Measurements from ENCODE around the gene MYCBP. TPM values are rescaled to one million over a fixed set of nuclear protein-coding genes. Genes with fewer than 3 reads are reported as not detected.
A peak's percentile ranks its signal among the peaks of the same experiment; 100 is the strongest.
"Not testable (repeated sequence)": the region's sequence is repeated elsewhere in the genome, so short reads cannot be mapped to it uniquely, and the experiment has no call there.

MYCBP gene
- total and polyA plus RNA-seq, 9 donors: 10.5 to 29.6 (median 23.6) TPM

DNA sequence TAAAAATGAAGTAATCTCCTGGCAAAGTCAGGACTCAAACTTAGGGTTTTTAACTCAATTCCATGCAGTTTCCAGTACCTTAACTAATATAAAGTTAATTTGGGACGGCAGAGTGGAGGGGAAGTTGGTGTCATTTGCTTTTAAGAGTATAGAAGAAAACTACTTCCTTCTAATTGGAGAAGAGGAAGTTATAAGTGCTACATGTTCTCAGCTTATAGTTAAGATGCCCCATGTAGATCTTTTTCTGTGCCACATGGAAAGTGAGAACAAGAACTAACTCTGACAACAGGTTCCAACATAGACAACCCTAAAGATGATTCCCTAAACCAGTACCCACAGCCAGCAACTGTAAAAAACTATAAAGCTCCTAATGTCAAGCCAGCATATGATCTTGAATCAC is 25.1 kb downstream of the MYCBP start:
- Histone ChIP-seq H3K36me3 (ENCODE audit: control insufficient read depth, insufficient read depth, low read length) (peaks cover 33% of the 10 kb centered on the region), H3K27ac (ENCODE audit: low read length) (no peak overlapping the region)
- WGBS (ENCODE audit: insufficient coverage): no CpG with 5 or more reads among the region's 1 CpG

DNA sequence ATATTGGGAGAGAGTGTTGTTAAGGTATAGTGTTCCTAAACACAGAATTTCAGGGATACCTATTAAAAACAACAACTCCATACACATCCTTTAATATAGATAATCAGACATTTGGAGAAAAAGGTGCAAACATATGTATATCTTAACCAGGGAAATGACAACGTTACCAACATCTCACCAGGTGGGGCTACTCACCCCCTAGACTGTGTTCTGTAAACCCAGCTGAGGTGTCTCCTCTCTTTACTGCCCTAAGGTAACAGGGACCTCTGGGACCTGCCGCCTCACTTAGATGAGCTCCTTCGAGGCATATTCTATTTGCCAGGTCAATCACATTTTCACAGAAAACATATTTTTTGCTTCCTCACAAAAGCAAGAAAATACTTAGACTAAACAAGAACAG is 26.9 kb downstream of the MYCBP start:
- Histone ChIP-seq H3K36me3 (ENCODE audit: control insufficient read depth, insufficient read depth, low read length) (peaks cover 39% of the 10 kb centered on the region), H3K27ac (ENCODE audit: low read length) (no peak overlapping the region), H3K4me1 (ENCODE audit: control insufficient read depth, insufficient read depth, low read length) (no peaks in the 10 kb centered on the region), H3K27me3 (ENCODE audit: control insufficient read depth, insufficient read depth, low read length) (no peaks in the 10 kb centered on the region), H3K9me3 (replicated peaks; ENCODE audit: control insufficient read depth, low read depth, low read length) (no peaks in the 10 kb centered on the region), H3K4me3 (ENCODE audit: low read length) (no peak overlapping the region)
- 81% methylated on average over 3 of the region's 3 CpGs for WGBS (ENCODE audit: insufficient coverage)
- DNase-seq: no peak

More for the DNA sequence above, 25.1 kb downstream of the MYCBP start:
- peak; percentile 27 for DNase-seq
- Histone ChIP-seq H3K4me3 (ENCODE audit: low read length) (no peak overlapping the region), H3K27me3 (ENCODE audit: control insufficient read depth, insufficient read depth, low read length) (no peaks in the 10 kb centered on the region), H3K9me3 (replicated peaks; ENCODE audit: control insufficient read depth, low read depth, low read length) (no peaks in the 10 kb centered on the region), H3K4me1 (ENCODE audit: control insufficient read depth, insufficient read depth, low read length) (no peaks in the 10 kb centered on the region)

DNA sequence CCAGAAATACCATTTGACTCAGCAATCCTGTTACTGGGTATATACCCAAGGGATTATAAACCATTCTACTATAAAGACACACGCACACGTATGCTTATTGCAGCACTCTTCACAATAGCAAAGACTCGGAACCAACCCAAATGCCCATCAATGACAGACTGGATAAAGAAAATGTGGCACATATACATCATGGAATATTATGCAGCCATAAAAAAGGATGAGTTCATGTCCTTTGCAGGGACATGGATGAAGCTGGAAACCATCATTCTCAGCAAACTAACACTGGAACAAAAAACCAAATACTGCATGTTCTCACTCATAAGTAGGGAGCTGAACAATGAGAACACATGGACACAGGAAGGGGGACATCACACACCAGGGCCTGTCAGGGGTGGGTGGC is 28.1 kb downstream of the MYCBP start:
- not testable (repeated sequence) for DNase-seq; H3K27me3 ChIP-seq (ENCODE audit: control insufficient read depth, insufficient read depth, low read length); H3K4me3 ChIP-seq (ENCODE audit: low read length); H3K4me1 ChIP-seq (ENCODE audit: control insufficient read depth, insufficient read depth, low read length); H3K9me3 ChIP-seq (replicated peaks; ENCODE audit: control insufficient read depth, low read depth, low read length); H3K27ac ChIP-seq (ENCODE audit: low read length)
- WGBS (ENCODE audit: insufficient coverage): no CpG with 5 or more reads among the region's 3 CpGs
- peaks cover 36% of the 10 kb centered on the region for H3K36me3 ChIP-seq (ENCODE audit: control insufficient read depth, insufficient read depth, low read length)

DNA sequence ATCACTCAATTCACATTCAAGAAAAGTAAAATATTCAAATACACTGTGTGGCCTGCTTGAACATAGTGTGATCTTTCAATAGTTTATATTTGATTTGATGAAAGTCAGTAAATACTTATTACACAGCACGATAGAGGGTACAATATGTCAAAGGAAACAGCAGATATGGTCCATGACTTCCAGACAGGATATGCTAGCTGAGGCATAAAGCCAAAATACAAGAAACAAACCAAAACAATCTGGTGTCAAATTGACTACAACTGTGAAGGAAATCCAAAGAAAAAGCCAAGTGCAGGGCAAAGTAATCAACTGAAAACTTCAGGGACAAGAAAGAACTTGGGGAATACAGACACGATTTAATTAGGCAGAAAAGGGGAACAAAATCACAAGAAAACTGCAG is 32.9 kb downstream of the MYCBP start:
- H3K4me1 ChIP-seq (ENCODE audit: control insufficient read depth, insufficient read depth, low read length): no peaks in the 10 kb centered on the region
- WGBS (ENCODE audit: insufficient coverage): 75% methylated on average over 1 of the region's 2 CpGs
- no peak overlapping the region for H3K4me3 ChIP-seq (ENCODE audit: low read length)
- H3K27ac ChIP-seq (ENCODE audit: low read length): no peak overlapping the region
- H3K27me3 ChIP-seq (ENCODE audit: control insufficient read depth, insufficient read depth, low read length): no peaks in the 10 kb centered on the region
- no peak for DNase-seq
- no peaks in the 10 kb centered on the region for H3K9me3 ChIP-seq (replicated peaks; ENCODE audit: control insufficient read depth, low read depth, low read length)
- peaks cover 36% of the 10 kb centered on the region for H3K36me3 ChIP-seq (ENCODE audit: control insufficient read depth, insufficient read depth, low read length)

DNA sequence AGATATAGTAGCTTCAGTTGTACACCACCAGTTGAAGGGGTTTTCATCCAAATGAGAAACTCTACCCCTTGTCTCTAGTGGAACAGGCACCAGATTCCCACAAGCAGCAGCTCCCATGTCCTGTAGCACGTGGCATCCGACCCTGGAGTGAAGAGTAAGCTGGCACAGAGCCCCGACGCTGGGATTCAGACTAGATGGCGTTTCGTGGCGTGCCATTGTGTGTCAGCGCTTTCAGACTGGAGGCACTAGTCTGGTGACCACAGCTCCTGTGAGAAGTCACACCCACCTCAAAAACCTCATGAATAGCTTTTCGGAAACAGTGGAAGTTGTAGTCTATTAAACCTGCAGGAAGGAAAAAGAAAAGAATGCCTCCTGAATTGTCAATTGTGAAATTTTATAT is 33.8 kb downstream of the MYCBP start:
- peaks cover 33% of the 10 kb centered on the region for H3K36me3 ChIP-seq (ENCODE audit: control insufficient read depth, insufficient read depth, low read length)
- no peaks in the 10 kb centered on the region for H3K4me1 ChIP-seq (ENCODE audit: control insufficient read depth, insufficient read depth, low read length)
- no peak overlapping the region for H3K27ac ChIP-seq (ENCODE audit: low read length)
- DNase-seq: peak; percentile 22
- H3K27me3 ChIP-seq (ENCODE audit: control insufficient read depth, insufficient read depth, low read length): no peaks in the 10 kb centered on the region
- H3K4me3 ChIP-seq (ENCODE audit: low read length): no peak overlapping the region
- no peaks in the 10 kb centered on the region for H3K9me3 ChIP-seq (replicated peaks; ENCODE audit: control insufficient read depth, low read depth, low read length)
- WGBS (ENCODE audit: insufficient coverage): 100% methylated on average over 2 of the region's 9 CpGs

DNA sequence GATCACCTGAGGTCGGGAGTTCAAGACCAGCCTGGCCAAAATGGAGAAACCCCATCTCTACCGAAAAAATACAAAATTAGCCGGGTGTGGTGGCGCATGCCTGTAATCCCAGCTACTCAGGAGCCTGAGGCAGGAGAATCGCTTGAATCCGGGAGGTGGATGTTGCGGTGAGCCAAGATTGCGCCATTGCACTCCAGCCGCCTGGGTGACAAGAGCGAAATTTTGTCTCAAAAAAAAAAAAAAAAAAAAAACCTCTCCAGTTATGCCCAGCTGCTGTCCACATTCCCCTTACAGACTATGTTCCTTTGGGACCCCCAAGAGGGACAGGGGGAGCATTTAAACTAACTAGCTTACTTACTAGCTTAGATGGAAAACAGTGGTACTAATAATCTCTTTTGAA is 36.8 kb downstream of the MYCBP start:
- H3K4me3 ChIP-seq (ENCODE audit: low read length); H3K4me1 ChIP-seq (ENCODE audit: control insufficient read depth, insufficient read depth, low read length); H3K27ac ChIP-seq (ENCODE audit: low read length); H3K27me3 ChIP-seq (ENCODE audit: control insufficient read depth, insufficient read depth, low read length); H3K9me3 ChIP-seq (replicated peaks; ENCODE audit: control insufficient read depth, low read depth, low read length); DNase-seq: not testable (repeated sequence)
- peaks cover 20% of the 10 kb centered on the region for H3K36me3 ChIP-seq (ENCODE audit: control insufficient read depth, insufficient read depth, low read length)
- WGBS (ENCODE audit: insufficient coverage): 99% methylated on average over 7 of the region's 10 CpGs

DNA sequence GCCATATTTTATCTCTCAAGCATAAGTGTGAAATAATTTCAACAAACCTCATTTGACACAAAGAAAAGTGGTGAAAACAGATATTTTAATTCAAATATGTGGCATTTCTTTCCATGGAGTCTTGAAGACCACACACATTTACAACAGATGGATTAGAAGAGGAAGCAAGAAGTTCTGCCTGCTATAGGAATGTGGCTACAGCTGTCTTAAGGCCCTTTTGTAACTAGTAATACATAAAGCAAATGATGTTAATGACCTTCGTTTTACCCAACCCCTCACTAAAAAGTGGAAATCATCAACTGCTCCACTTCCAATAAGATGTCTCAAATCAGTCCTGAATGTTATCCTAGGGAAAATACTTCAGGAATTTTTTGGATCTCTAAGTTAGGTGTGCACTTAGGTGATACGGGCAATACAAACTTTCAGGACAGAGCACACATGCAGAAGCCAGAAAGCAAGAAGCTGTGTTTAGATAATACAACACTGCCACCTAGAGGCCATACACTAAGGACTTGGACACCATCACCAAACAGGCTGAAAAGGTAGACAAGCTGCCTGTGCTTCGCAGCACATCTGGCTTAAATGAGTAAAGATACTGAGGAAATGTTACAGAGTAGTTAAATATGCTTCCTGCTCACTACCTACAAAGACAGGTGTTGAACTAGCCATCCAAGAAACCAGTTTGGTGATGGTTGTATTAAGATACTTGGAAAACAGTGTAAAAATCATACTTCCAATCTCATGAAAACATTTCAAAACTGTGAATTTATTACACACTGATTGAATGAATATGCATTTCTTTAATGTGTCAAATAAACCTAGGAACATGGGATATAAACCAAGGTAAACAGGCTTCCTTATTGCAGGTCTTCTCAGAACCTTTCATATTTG is 38.0 kb downstream of the MYCBP start:
- WGBS (ENCODE audit: insufficient coverage): no CpG with 5 or more reads among the region's 3 CpGs
- peaks cover 17% of the 10 kb centered on the region for H3K36me3 ChIP-seq (ENCODE audit: control insufficient read depth, insufficient read depth, low read length)
- H3K27ac ChIP-seq (ENCODE audit: low read length): no peak overlapping the region
- peak; percentile 90 for DNase-seq
- no peaks in the 10 kb centered on the region for H3K9me3 ChIP-seq (replicated peaks; ENCODE audit: control insufficient read depth, low read depth, low read length)
- H3K4me3 ChIP-seq (ENCODE audit: low read length): no peak overlapping the region
- no peaks in the 10 kb centered on the region for H3K4me1 ChIP-seq (ENCODE audit: control insufficient read depth, insufficient read depth, low read length)
- no peaks in the 10 kb centered on the region for H3K27me3 ChIP-seq (ENCODE audit: control insufficient read depth, insufficient read depth, low read length)

DNA sequence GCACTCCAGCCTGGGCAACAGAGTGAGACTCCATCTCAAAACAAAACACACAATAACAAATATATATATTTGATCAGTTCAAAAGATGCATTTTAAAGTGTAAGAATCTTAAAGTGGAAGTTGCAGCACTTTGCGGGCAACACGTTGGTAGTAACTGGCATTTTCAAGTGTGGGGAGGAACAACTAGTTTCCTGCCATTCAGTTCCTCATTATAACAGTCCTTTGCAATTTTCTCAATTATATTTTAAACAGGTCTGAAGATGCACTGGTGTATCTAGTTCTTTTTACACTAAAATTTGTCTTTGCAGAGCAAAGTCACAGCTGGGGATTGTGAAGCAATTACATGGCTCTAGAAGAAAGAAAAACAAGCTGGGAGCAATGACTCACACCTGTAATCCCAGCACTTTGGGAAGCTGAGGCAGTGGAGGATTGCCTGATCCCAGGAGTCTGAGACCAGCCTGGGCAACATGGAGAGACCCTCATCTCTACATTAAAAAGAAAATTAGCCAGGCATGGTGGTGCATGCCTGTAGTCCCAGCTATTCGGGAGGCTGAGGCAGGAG is 38.8 kb downstream of the MYCBP start:
- Histone ChIP-seq H3K9me3 (replicated peaks; ENCODE audit: control insufficient read depth, low read depth, low read length) (no peaks in the 10 kb centered on the region), H3K4me3 (ENCODE audit: low read length) (no peak overlapping the region), H3K36me3 (ENCODE audit: control insufficient read depth, insufficient read depth, low read length) (peaks cover 14% of the 10 kb centered on the region), H3K27ac (ENCODE audit: low read length) (no peak overlapping the region), H3K4me1 (ENCODE audit: control insufficient read depth, insufficient read depth, low read length) (no peaks in the 10 kb centered on the region), H3K27me3 (ENCODE audit: control insufficient read depth, insufficient read depth, low read length) (no peaks in the 10 kb centered on the region)
- 100% methylated on average over 1 of the region's 3 CpGs for WGBS (ENCODE audit: insufficient coverage)
- DNase-seq: no peak

DNA sequence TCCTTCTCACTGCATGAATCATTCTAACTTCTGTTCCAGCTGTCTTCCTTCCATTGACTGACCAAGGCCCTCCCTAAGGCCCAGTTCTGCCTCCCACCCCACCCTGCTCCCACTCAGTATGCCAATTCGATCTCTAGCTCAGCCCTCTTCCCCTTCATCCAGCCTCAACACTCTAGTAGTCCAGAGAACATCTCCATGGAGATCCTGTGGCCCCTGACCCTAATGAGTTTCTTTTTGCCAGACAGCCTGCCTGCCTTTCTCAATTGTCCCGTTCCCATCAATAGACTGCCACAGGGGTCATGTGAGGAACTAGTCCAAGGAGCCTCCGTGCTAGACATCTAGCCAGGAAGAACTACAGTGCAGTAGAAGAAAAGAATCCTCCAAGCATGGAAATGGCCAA is 40.0 kb downstream of the MYCBP start:
- no peaks in the 10 kb centered on the region for H3K4me1 ChIP-seq (ENCODE audit: control insufficient read depth, insufficient read depth, low read length)
- WGBS (ENCODE audit: insufficient coverage): 47% methylated on average over 1 of the region's 3 CpGs
- H3K36me3 ChIP-seq (ENCODE audit: control insufficient read depth, insufficient read depth, low read length): peaks cover 4% of the 10 kb centered on the region
- H3K9me3 ChIP-seq (replicated peaks; ENCODE audit: control insufficient read depth, low read depth, low read length): no peaks in the 10 kb centered on the region
- H3K27me3 ChIP-seq (ENCODE audit: control insufficient read depth, insufficient read depth, low read length): no peaks in the 10 kb centered on the region
- no peak overlapping the region for H3K27ac ChIP-seq (ENCODE audit: low read length)
- DNase-seq: no peak
- no peak overlapping the region for H3K4me3 ChIP-seq (ENCODE audit: low read length)

DNA sequence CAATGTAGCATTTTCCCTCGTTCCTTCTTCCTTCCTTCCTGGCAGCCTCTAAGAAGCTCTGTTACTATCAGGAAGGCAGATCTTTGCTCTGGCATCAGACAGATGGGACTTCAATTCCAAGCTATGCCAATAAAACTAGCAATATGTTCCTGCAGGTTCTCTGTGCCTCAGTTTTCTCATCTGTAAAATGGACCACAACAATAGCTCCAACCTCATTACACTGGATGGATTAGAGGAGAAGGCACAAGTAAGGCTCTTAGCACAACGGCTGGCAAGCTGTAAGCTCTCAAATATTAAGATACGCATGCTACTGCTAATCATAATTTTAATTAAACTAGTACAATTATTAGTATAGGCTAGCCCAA is 40.8 kb downstream of the MYCBP start:
- Histone ChIP-seq H3K9me3 (replicated peaks; ENCODE audit: control insufficient read depth, low read depth, low read length) (no peaks in the 10 kb centered on the region), H3K27me3 (ENCODE audit: control insufficient read depth, insufficient read depth, low read length) (no peaks in the 10 kb centered on the region), H3K4me1 (ENCODE audit: control insufficient read depth, insufficient read depth, low read length) (no peaks in the 10 kb centered on the region), H3K27ac (ENCODE audit: low read length) (no peak overlapping the region), H3K4me3 (ENCODE audit: low read length) (no peak overlapping the region), H3K36me3 (ENCODE audit: control insufficient read depth, insufficient read depth, low read length) (no peaks in the 10 kb centered on the region)
- DNase-seq: no peak
- WGBS (ENCODE audit: insufficient coverage): 83% methylated on average over 1 of the region's 3 CpGs
